ENCODE results near the gene OLIG2. TPM values are rescaled to one million over a fixed set of nuclear protein-coding genes. Genes with fewer than 3 reads are reported as not detected.

The OLIG2 gene
- total and polyA plus RNA-seq, 2 of the 4 experiments (the other 2 are of a cell fraction) = not detected

- no CpG with 5 or more reads among the region's 3 CpGs for WGBS, 2 experiments (ENCODE audit: extremely low coverage in 2 of 2, insufficient read length in 1 of 2)
- Histone ChIP-seq H2BK120ac (ENCODE audit: low read depth, low read length) (no peak overlapping the region), H2BK20ac (ENCODE audit: low read depth, low read length) (no peak overlapping the region), H3K4me3 (ENCODE audit: insufficient read depth, low read depth, low read length) (no peak overlapping the region), H3K56ac (ENCODE audit: extremely low read depth, insufficient read depth, low read length) (no peak overlapping the region), H2AK9ac (replicated peaks; ENCODE audit: low read depth, low read length, poor library complexity) (no peak overlapping the region), H2BK5ac (ENCODE audit: low read depth, low read length, poor library complexity, severe bottlenecking) (no peak overlapping the region), H4K91ac (ENCODE audit: insufficient read depth, low read depth, low read length) (no peak overlapping the region), H3K4ac (ENCODE audit: low read depth, low read length) (no peak overlapping the region), H3K9ac (ENCODE audit: low read depth, low read length) (no peak overlapping the region), H2AK5ac (ENCODE audit: low read depth, low read length) (no peak overlapping the region), H3K27ac (ENCODE audit: insufficient read depth, low read length) (no peak overlapping the region), H3K4me2 (ENCODE audit: low read depth, low read length) (no peak overlapping the region), H2BK15ac (ENCODE audit: low read depth, low read length) (no peak overlapping the region), H3K14ac (replicated peaks; ENCODE audit: low read depth, low read length) (no peak overlapping the region), H3K23ac (ENCODE audit: low read depth, low read length) (no peak overlapping the region), H3K9me3 (ENCODE audit: control insufficient read depth, insufficient read depth, low read length) (no peaks in the 10 kb centered on the region), H3K27me3 (ENCODE audit: control insufficient read depth, insufficient read depth, low read length) (peaks cover 18% of the 10 kb centered on the region), H3K4me1 (ENCODE audit: control insufficient read depth, insufficient read depth, low read length) (no peaks in the 10 kb centered on the region), H3K36me3 (ENCODE audit: control insufficient read depth, insufficient read depth, low read length) (no peaks in the 10 kb centered on the region), H2AFZ (replicated peaks; ENCODE audit: low read length, poor library complexity) (no peak overlapping the region), H4K8ac (ENCODE audit: low read depth in 2 of 2, low read length in 2 of 2) (no peak overlapping the region), H4K5ac (ENCODE audit: low read depth, low read length) (no peak overlapping the region), H4K20me1 (ENCODE audit: insufficient read depth, low read length) (no peaks in the 10 kb centered on the region), H3K79me1 (ENCODE audit: low read depth in 1 of 2, low read length in 2 of 2) (no peaks in the 10 kb centered on the region), H3K18ac (ENCODE audit: low read depth, low read length) (no peak overlapping the region), H3K9me1 (ENCODE audit: insufficient read depth, low read length) (no peaks in the 10 kb centered on the region)
- intact Hi-C loops (cut with micrococcal nuclease) (no loop called here), in situ Hi-C loops (cut with MboI; ENCODE audit: low sequenced_read_pairs) (no loop called here), dilution Hi-C loops (cut with HindIII; ENCODE audit: low sequenced_read_pairs, unreplicated experiment) (no loop called here)
- BruUV-seq (replicated peaks) = no TSS peak
- DNase-seq = no peak
- POLR2A ChIA-PET (ENCODE audit: unreplicated experiment) = no interaction called here
- CTCF ChIA-PET = no interaction called here
- ATAC-seq (ENCODE audit: low read depth) = no peak
- TF ChIP-seq RAD21 (IDR thresholded peaks at IDR 0.05; ENCODE audit: low read length) (no peak), RFX5 (IDR thresholded peaks at IDR 0.05; ENCODE audit: low read depth, low read length) (no peak), RCOR1 (IDR thresholded peaks at IDR 0.05; ENCODE audit: insufficient replicate concordance, low read length) (no peak), CHD1 (IDR thresholded peaks at IDR 0.05; ENCODE audit: low read depth, low read length) (no peak), FOS (IDR thresholded peaks at IDR 0.05; ENCODE audit: low read depth, low read length) (no peak), CTCF (conservative IDR thresholded peaks at IDR 0.05; ENCODE audit: low read depth, low read length) (no peak), MAFK (IDR thresholded peaks at IDR 0.05; ENCODE audit: low read depth, low read length) (no peak), CEBPB (IDR thresholded peaks at IDR 0.05; ENCODE audit: low read depth, low read length) (no peak), POLR2A (IDR thresholded peaks at IDR 0.05; ENCODE audit: low read depth, low read length) (no peak), MXI1 (IDR thresholded peaks at IDR 0.05; ENCODE audit: borderline replicate concordance, low read depth, low read length) (no peak), MAZ (IDR thresholded peaks at IDR 0.05; ENCODE audit: borderline replicate concordance, low read depth, low read length) (no peak), SMC3 (IDR thresholded peaks at IDR 0.05; ENCODE audit: low read depth, low read length) (no peak), USF2 (IDR thresholded peaks at IDR 0.05; ENCODE audit: low read depth, low read length) (no peak), NFE2L2 (IDR thresholded peaks at IDR 0.05; ENCODE audit: low read depth, low read length) (no peak), BHLHE40 (IDR thresholded peaks at IDR 0.05; ENCODE audit: low read depth, low read length) (no peak)
These were observed 17.2 kb upstream of the OLIG2 start for GRCh38 chr21:33008333-33009051.
